Activated B cell treated with CpG ODN at 0.5 μM for 24 hours (primary cell): Measurements from ENCODE around the gene SNAP25. TPM values are rescaled to one million over a fixed set of nuclear protein-coding genes. Genes with fewer than 3 reads are reported as not detected.

Experiments used
- ATAC-seq: fragments of 200-7000 bp; cut with Tn5 transposase; one replicate; pipeline ENCODE4 v1.10.0; 2021; ENCODE audit warnings: low read depth, mild to moderate bottlenecking, moderate library complexity
- CTCF ChIA-PET: fragments of 350-600 bp; sonication (Branson Sonifier 250); formaldehyde crosslinking; loops from one replicate; lab custom pipeline; 2021; ENCODE audit warnings: antibody characterized with exemption; lab: Charles Lee
- POLR2A ChIA-PET: fragments of 350-600 bp; sonication (Branson Sonifier 250); formaldehyde crosslinking; loops from one replicate; lab custom pipeline; 2021; ENCODE audit warnings: antibody characterized with exemption; lab: Charles Lee
- DNase-seq: peaks from one replicate; pipeline ENCODE4 v3.0.0; 2022
- H3K27ac Mint-ChIP-seq: one replicate; pipeline ENCODE4 v1.8.0; 2020; ENCODE audit warnings: mixed read lengths
- H3K27me3 Mint-ChIP-seq: one replicate; pipeline ENCODE4 v1.8.0; 2021; ENCODE audit warnings: mixed read lengths
- H3K36me3 Mint-ChIP-seq: one replicate; pipeline ENCODE4 v1.8.0; 2021; ENCODE audit warnings: low read depth, mixed read lengths
- H3K4me1 Mint-ChIP-seq: one replicate; pipeline ENCODE4 v1.8.0; 2021; ENCODE audit warnings: mixed read lengths
- H3K4me3 Mint-ChIP-seq: one replicate; pipeline ENCODE4 v1.8.0; 2020; ENCODE audit warnings: mild to moderate bottlenecking, mixed read lengths
- H3K9me3 Mint-ChIP-seq: one replicate; pipeline ENCODE4 v1.8.0; 2020; ENCODE audit warnings: mixed read lengths
- intact Hi-C: fragments of 100-400 bp; cut with micrococcal nuclease; formaldehyde crosslinking; loops from one replicate; pipeline ENCODE4 v1.15.1; 2024
- total RNA-seq: library from RNA; stranded (reverse); gene quantifications from 2 replicates; pipeline ENCODE4 v1.2.3, GENCODE V29; 2022
- TF ChIP-seq, protein P1 (sequence below): fragments of 200-600 bp; IDR thresholded peaks from one replicate; pipeline ENCODE4 v1.8.0; 2022; ENCODE audit warnings: antibody characterized with exemption, mild to moderate bottlenecking

Gene SNAP25
- total RNA-seq, 1 donor from 2014 or later = not detected

DNA sequence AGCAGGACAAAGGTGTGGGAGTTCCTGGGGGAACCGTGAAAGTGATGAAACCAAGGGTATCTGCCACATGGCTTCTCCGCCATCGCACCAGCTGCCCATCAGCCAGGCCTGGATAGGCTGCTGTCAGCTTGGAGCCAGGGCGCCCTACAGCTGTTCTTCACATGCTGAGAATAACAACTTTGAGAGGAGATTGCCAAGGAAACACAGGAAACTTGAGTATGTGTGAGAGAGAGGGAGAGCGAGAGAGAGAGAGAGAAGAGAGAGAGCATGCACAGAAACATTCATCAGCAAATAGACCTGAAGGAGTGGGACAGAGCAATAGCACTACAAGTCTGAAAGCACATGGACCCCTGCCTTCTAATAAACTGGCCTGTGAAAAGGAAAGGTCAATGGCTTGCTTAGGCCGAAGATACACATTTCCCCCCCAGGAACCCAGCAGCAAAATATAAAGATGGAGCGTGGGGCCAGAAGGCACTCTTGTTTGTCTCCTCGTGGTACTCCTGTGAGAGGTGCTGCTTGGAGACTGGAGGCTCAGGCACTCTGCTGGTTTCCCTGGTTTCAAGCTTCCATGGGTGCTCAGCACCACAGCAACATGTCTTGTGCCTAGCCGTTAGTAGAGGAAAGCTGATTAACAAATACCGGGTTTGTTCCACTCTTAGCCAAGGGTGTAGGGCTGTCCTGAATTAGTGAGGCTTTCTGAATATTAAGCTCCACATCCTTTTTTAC lies 53.0 kb downstream of the SNAP25 start:
- H3K4me3 Mint-ChIP-seq = no peak overlapping the region
- POLR2A ChIA-PET = no interaction called here
- H3K27ac Mint-ChIP-seq = no peak overlapping the region
- H3K36me3 Mint-ChIP-seq = no peaks in the 10 kb centered on the region
- TF ChIP-seq, protein P1, sequence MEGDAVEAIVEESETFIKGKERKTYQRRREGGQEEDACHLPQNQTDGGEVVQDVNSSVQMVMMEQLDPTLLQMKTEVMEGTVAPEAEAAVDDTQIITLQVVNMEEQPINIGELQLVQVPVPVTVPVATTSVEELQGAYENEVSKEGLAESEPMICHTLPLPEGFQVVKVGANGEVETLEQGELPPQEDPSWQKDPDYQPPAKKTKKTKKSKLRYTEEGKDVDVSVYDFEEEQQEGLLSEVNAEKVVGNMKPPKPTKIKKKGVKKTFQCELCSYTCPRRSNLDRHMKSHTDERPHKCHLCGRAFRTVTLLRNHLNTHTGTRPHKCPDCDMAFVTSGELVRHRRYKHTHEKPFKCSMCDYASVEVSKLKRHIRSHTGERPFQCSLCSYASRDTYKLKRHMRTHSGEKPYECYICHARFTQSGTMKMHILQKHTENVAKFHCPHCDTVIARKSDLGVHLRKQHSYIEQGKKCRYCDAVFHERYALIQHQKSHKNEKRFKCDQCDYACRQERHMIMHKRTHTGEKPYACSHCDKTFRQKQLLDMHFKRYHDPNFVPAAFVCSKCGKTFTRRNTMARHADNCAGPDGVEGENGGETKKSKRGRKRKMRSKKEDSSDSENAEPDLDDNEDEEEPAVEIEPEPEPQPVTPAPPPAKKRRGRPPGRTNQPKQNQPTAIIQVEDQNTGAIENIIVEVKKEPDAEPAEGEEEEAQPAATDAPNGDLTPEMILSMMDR = no peak
- ATAC-seq (no peak), DNase-seq (no peak)
- CTCF ChIA-PET = no interaction called here
- no peaks in the 10 kb centered on the region for H3K9me3 Mint-ChIP-seq
- H3K4me1 Mint-ChIP-seq = no peaks in the 10 kb centered on the region
- intact Hi-C loops = no loop called here
- H3K27me3 Mint-ChIP-seq = no peaks in the 10 kb centered on the region

DNA sequence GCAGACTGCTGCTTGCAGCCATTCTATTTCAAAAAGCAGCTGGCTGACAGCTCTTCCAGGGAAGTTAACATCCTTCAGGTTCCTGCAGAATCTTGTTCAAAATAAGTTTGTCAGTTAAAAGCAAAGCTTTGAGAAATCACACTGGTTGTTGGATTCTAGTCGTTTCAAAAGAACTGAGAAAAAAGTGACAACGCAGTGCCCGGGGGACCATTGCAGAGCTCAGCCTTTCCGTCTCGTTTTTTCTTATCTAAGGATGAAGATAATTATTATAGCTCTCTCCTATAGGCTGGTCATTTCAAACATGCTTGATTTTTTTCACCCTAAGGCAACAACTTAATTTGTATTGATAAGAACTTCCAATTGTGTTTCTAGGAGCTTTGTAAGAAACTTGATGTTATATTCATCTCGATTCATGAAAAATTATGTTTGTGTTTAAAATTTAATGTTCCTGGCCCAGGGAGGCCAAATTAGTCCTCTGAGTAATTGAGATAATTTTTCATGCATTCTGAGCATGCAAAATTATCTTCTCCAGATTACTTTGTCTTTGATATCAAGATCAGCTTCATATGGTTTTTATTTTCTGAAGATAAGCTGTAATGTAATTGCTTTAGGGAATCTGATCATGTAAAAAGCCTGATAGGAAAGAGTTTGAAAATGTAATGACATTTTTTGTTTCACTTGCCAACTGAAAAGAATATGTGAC lies 58.4 kb downstream of the SNAP25 start:
- DNase-seq = no peak
- ChIA-PET POLR2A (no interaction called here), CTCF (no interaction called here)
- H3K27me3 Mint-ChIP-seq = peaks cover 2% of the 10 kb centered on the region
- no peaks in the 10 kb centered on the region for H3K4me1 Mint-ChIP-seq
- no peaks in the 10 kb centered on the region for H3K9me3 Mint-ChIP-seq
- no peak for ATAC-seq
- TF ChIP-seq, protein P1 = no peak
- H3K4me3 Mint-ChIP-seq = no peak overlapping the region
- no peak overlapping the region for H3K27ac Mint-ChIP-seq
- intact Hi-C loops = no loop called here
- H3K36me3 Mint-ChIP-seq = no peaks in the 10 kb centered on the region

DNA sequence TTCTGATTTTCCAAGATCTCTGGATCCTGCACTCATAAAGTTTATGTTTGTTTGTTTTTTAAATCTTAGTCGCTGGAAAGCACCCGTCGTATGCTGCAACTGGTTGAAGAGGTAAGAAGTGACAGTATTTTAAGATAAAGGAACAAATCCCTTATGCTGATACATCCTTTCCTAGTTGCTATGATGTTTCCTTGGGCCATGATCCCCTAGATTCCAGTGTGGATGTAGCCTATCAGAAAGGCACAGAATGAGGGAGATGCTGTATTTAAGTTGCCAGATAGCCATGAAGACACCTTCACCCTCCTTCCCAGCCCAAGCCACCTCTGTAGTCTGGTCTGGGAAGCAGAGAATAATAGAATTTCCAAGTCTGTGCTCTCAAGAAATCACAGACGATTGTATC lies 59.0 kb downstream of the SNAP25 start:
- Mint-ChIP-seq H3K36me3 (no peaks in the 10 kb centered on the region), H3K4me1 (no peaks in the 10 kb centered on the region), H3K27me3 (peaks cover 2% of the 10 kb centered on the region), H3K9me3 (no peaks in the 10 kb centered on the region), H3K4me3 (no peak overlapping the region), H3K27ac (no peak overlapping the region)
- TF ChIP-seq, protein P1 = no peak
- POLR2A ChIA-PET = no interaction called here
- DNase-seq = no peak
- ATAC-seq = no peak
- CTCF ChIA-PET = no interaction called here
- intact Hi-C loops = no loop called here

DNA sequence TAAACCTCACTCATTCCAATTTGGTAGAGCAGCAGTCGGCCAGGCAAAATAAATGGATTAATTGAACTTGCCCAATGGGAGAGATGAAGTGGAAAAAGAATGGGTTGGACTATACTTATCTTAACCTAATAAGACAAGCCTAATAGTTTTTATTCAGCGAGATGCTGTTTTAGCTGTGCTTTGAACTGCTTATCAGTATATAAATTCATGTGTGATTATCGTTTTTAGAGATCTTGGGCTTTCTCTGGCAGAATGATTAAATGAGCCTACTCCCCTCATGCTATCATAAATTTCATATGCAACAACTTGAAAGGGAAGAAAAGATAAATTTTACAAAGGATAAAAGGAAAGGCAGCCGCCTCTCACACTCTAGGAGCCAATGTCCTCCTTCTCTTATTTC lies 59.8 kb downstream of the SNAP25 start:
- ChIA-PET POLR2A (no interaction called here), CTCF (no interaction called here)
- intact Hi-C loops = no loop called here
- Mint-ChIP-seq H3K4me1 (no peaks in the 10 kb centered on the region), H3K27me3 (peaks cover 2% of the 10 kb centered on the region), H3K9me3 (no peaks in the 10 kb centered on the region), H3K36me3 (no peaks in the 10 kb centered on the region), H3K4me3 (no peak overlapping the region), H3K27ac (no peak overlapping the region)
- DNase-seq (no peak), ATAC-seq (no peak)
- TF ChIP-seq, protein P1 = no peak

DNA sequence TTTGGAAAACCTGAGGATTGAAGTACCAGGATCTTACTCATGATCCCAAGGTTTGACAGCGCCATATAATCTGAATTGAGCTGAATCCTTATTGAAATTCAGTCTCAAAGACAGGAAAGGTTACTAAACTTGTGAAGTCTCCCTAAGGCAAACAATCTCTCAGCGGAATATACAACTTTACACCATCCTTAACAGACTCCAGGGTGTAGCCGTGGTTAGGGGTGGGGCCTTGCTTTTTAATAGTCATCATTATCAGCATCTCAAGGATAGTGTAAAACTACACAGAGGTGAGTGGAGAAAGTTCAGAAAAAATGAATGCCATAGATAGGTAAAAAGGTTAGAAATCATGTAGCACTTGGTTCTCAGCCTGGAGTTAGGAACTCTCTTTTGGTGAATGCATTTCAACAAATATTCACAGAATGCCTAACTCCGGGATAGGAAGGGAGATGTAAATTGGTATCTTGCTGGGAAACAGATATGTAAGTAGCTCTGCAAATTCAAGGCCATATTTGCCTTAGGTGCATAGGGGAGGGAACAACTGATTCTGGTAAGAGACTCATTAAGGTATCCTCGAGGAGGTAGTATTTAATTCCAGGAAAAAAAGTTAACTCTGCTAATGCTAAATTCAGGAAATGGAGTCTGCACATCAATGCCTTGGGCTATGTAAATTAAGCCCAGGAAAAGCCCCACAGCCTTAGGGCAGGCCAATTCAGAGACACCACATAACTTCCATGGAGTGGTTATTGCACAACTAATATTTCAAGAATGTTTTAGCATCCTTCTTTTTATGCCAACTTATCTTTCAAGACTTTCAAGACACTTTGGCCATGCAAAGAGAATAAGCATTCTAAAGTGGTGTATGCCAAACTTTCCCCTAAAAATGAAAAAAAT lies 61.6 kb downstream of the SNAP25 start:
- Mint-ChIP-seq H3K4me3 (no peak overlapping the region), H3K36me3 (no peaks in the 10 kb centered on the region), H3K27ac (no peak overlapping the region), H3K27me3 (peaks cover 4% of the 10 kb centered on the region), H3K9me3 (no peaks in the 10 kb centered on the region), H3K4me1 (no peaks in the 10 kb centered on the region)
- ChIA-PET POLR2A (no interaction called here), CTCF (no interaction called here)
- no peak for ATAC-seq
- DNase-seq = no peak
- TF ChIP-seq, protein P1 = no peak
- intact Hi-C loops = no loop called here
